Stimulated activated CD8-positive, alpha-beta memory T cell treated with anti-CD3 and anti-CD28 coated beads, Interleukin-15, amount 100 ng/mL, for 48 hours (primary cell): ENCODE measurements around the gene OR1A1.
"Not testable (repeated sequence)": the region's sequence is repeated elsewhere in the genome, so short reads cannot be mapped to it uniquely, and the experiment has no call there.

Experiments used
- DNase-seq, 2 donors: peaks; one replicate each; pipeline ENCODE4 v3.0.0-alpha.2; 2020; ENCODE audit warnings: low read depth in 2 of 2

Gene OR1A1

GRCh38 chr17:3207367-3207766 lies at the start of gene OR1A1:
Gene OR1A1 (plus strand): TSS chr17:3207667. CDS start chr17:3215621, 7,954 bp downstream.
- DNase-seq = no peak

GRCh38 chr17:3167574-3167973 lies 39.9 kb upstream of the OR1A1 start:
- no peak for DNase-seq

DNA sequence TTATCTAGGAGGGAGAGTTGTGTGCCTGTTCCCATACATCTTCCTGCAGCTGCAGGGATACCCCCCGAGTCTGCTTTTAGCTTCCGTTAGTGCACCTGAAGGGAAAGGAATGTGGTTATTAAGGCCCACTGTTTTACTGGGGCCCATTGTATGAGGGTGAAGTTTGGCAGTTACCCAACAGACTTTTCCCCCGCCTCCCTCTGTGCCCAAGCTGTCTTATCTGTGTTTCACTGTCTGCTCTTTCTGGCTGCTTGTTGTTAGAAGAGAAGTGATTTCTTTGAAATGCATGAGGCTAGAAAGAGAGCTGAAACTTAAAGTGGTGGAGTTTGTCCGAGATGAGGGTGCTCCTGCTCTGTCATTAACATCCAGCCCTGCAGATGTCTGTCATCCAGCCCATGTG lies 17.5 kb upstream of the OR1A1 start:
- no peak for DNase-seq

DNA sequence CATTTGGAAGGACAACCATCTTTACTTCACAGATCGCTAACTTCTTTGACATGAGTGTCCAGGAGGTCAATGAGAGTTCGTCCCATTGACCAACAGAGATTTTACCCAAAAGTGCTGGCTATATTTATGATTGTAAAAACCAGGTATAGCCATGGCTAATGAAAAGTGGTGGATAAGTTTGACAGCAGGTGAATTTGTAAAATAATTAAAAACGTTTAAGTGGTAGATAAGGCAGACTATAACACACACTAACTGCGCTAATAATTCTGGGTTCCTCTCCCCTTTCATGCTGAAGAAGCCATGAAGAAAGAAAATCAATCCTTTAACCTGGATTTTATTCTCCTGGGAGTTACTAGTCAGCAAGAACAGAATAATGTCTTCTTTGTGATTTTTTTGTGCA lies 10.2 kb upstream of the OR1A1 start, which contains the start of gene OR1A2:
OR1A2 (plus strand) TSS at position 301 of the 400 bp plus-strand sequence; CDS start at position 301, 0 bp downstream.
- no peak for DNase-seq

GRCh38 chr17:3208484-3208883 lies 1.0 kb downstream of the OR1A1 start:
- DNase-seq = no peak

DNA sequence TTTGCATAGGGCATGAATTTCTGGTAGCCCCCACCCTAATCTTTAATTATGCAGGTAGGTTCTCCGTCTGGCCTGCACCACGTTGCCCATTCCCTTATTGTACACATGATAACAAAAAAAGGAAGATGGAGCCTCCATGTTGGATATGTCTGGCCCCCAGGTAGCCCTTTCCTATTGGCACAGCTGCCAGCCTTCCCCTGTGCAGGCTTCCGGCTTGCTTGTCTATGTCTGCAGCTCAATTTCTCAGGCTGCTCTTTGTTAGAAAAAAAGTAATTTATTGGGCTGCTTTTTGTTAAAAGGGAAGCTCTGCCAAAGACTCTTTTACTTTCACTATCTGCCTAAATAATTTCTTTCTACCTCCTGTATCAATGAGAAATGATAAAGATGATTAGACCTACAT lies 5.5 kb downstream of the OR1A1 start:
- no peak for DNase-seq

- DNase-seq = no peak
Measured at GRCh38 chr17:3213587-3213986, 6.1 kb downstream of the OR1A1 start.

GRCh38 chr17:3219978-3220377 lies 12.5 kb downstream of the OR1A1 start:
- DNase-seq = not testable (repeated sequence)

GRCh38 chr17:3221850-3222249 lies 14.4 kb downstream of the OR1A1 start:
- DNase-seq = no peak

DNA sequence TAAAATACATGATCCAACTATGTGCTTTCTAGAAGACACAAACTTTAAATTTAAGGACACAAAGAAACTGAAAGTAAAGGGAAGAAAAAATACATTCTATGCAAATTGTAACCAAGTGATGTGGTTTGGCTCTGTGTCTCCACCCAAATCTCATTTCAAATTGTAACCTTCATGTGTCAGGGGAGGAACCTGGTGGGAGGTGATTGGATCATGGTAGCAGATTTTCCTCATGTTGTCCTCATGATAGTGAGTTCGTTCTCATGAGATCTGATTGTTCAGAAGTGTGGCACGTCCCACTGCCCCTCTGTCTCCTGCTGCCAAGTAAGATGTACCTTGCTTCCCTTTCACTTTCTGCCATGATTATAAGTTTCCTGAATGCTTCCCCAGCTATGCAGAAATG lies 15.0 kb downstream of the OR1A1 start:
- no peak for DNase-seq

- DNase-seq = not testable (repeated sequence)
Measured at GRCh38 chr17:3224721-3225352, 17.4 kb downstream of the OR1A1 start.

DNA sequence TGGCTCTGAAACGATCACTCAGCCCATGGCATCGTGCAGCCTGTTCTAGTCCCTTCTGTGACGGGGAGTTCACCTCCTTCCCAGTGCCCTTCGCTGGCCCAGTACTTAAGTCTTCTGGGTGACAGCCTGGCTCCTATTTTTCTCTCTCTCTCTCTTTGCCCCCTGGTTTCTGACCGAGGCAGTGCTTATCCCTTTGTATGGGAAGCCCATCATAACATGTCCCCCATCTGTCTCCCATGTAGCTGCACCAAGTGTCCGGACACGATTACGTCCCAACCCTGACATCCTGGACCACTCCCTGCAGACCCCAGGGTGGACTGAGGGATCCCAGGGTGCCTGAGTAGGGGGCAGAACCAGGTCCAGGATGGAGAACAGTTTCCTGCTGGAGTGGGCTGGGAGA lies 24.8 kb downstream of the OR1A1 start:
- not testable (repeated sequence) for DNase-seq

DNA sequence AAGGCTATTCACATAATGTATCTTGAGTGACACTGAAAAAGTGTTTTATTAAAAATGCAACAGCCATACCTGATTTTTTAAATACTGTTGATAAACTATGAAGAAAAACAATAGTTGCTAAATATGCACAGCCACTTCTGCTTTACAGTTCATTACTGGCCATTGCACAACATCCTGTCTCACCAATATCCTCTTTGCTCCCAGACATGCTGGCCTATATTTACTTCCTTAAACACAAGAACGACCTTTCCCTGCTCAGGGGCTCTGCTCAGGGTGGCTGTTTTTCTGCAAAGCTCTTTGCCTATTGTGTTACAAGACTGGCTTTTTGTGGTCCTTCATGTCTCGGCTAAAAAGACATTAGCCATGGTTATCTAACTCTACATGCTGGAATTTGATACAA lies 31.2 kb downstream of the OR1A1 start:
- not testable (repeated sequence) for DNase-seq

DNA sequence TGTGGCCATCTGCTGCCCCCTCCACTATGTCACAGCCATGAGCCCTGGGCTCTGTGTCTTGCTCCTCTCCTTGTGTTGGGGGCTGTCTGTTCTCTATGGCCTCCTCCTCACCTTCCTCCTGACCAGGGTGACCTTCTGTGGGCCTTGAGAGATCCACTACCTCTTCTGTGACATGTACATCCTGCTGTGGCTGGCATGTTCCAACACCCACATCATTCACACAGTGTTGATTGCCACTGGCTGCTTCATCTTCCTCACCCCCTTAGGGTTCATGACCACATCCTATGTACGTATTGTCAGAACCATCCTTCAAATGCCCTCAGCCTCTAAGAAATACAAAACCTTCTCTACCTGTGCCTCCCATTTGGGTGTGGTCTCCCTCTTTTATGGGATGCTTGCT lies 33.6 kb downstream of the OR1A1 start:
- not testable (repeated sequence) for DNase-seq

DNA sequence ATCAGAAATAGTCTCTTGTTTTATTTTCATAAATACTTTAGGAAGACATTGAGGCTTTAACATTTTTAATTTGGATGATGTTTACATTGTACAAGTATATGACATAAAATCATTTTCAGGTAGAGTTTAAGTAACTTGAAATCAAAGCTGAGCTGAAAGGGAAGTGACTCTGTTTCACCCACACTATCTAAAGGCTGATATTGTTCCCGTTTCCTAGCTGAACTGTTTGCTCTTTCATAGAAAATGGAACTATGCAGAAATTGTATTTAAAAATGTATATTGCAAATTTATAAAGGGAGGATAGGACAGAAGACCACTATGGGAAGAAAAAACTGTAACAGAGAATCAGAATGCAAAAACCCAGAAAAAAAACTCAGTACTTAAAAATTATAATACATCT lies 37.4 kb downstream of the OR1A1 start:
- DNase-seq = not testable (repeated sequence)

DNA sequence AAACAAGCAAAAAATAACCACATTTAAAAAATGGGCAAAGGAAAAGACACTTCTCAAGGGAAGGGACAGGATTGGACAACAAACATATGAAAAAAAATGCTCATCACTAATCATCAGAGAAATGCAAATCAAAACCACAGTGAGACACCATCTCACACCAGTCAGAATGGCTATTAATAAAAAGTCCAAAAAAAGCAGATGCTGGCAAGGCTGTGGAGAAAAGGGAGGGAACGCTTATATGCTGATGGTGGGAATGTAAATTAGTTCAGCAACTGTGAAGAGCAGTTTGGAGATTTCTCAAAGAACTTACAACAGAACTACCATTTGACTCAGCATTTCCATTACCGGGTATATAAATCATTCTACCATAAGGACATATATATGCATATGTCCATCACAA lies 41.5 kb downstream of the OR1A1 start:
- DNase-seq = not testable (repeated sequence)

GRCh38 chr17:3256575-3256974 lies 49.1 kb downstream of the OR1A1 start:
- no peak for DNase-seq

DNA sequence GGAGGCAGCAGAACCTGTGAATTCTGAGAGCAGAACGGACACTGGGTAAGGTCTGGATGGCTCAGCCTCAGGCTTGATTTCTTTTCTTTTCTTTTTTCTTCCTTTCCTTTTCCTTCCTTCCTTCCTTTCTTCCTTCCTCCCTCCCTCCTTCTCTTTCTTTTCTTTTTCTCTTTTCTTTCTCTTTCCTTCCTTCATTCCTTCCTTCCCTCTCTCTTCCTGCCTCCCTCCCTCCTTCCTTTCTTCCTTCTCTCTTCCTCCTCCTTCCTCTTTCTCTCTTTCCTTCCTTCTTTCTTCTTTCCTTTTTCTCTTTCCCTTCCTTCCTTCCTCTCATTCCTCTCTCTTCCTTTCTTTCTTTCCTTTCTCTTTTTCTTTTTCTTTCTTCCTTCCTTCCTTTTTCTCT lies 52.7 kb downstream of the OR1A1 start:
- DNase-seq = no peak

- DNase-seq = no peak
Measured at GRCh38 chr17:3260600-3260999, 53.1 kb downstream of the OR1A1 start.
